ENCODE data around the gene SOCS6.

DNA sequence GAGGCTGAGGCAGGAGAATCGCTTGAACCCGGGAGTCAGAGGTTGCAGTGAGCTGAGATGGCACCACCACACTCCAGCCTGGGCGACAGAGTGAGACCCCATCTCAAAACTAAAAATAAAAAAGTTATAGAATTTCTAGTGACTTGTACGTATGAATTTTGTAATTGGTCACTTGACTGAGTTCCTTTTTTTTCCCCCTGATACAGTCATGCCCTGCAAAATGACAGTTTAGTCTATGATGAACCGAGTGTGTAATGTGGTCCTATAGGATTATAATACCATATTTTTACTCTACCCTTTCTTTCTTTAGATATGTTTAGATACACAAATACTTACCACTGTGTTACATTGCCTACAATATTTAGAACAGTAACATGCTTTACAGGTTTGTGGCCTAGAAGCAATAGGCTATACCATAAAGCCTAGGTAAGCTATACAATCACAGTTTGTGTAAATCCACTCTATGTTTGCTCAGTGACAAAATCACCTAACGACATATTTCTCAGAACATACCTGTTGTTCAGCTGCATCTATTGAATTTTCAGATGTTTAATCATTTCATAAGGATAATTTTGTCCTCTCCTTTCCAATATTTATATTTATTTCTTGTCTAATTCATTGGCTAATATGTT, 25.4 kb downstream of the SOCS6 start:
- no peak for TF ChIP-seq POLR2AphosphoS5 (IDR thresholded peaks at IDR 0.05)
- no peak for TF ChIP-seq POLR2A (IDR thresholded peaks at IDR 0.05)
- TF ChIP-seq, protein P1, sequence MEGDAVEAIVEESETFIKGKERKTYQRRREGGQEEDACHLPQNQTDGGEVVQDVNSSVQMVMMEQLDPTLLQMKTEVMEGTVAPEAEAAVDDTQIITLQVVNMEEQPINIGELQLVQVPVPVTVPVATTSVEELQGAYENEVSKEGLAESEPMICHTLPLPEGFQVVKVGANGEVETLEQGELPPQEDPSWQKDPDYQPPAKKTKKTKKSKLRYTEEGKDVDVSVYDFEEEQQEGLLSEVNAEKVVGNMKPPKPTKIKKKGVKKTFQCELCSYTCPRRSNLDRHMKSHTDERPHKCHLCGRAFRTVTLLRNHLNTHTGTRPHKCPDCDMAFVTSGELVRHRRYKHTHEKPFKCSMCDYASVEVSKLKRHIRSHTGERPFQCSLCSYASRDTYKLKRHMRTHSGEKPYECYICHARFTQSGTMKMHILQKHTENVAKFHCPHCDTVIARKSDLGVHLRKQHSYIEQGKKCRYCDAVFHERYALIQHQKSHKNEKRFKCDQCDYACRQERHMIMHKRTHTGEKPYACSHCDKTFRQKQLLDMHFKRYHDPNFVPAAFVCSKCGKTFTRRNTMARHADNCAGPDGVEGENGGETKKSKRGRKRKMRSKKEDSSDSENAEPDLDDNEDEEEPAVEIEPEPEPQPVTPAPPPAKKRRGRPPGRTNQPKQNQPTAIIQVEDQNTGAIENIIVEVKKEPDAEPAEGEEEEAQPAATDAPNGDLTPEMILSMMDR (IDR thresholded peaks at IDR 0.05) = no peak
- TF ChIP-seq EP300 (IDR thresholded peaks at IDR 0.05) = no peak
